ENCODE measurements around the gene ANTXR2.

DNA sequence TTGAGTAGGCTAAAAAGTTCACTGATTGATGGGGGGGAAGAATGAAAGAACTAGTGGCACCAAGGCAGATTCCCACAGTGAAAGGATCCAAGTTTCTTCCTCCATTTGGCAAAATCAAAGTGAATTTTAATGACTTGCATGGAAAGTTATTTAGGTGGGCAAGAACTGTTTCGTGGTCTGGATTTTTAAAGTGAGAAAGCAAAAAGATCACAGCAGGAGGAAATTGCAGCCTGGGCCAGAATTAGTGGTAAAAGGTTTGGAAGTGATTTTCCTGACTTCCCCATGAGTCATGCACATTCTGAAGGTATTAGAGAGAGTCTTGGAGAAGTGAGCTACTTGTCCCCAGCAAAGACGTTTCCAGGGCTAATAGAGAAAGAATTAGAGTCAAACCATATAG, 207.8 kb downstream of the ANTXR2 start:
- TF ChIP-seq, protein P1, sequence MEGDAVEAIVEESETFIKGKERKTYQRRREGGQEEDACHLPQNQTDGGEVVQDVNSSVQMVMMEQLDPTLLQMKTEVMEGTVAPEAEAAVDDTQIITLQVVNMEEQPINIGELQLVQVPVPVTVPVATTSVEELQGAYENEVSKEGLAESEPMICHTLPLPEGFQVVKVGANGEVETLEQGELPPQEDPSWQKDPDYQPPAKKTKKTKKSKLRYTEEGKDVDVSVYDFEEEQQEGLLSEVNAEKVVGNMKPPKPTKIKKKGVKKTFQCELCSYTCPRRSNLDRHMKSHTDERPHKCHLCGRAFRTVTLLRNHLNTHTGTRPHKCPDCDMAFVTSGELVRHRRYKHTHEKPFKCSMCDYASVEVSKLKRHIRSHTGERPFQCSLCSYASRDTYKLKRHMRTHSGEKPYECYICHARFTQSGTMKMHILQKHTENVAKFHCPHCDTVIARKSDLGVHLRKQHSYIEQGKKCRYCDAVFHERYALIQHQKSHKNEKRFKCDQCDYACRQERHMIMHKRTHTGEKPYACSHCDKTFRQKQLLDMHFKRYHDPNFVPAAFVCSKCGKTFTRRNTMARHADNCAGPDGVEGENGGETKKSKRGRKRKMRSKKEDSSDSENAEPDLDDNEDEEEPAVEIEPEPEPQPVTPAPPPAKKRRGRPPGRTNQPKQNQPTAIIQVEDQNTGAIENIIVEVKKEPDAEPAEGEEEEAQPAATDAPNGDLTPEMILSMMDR (IDR thresholded peaks at IDR 0.05) = no peak
- TF ChIP-seq POLR2A (IDR thresholded peaks at IDR 0.05) = no peak

Measured in Peyer's patch (tissue), 4 donors.